Activated naive CD4-positive, alpha-beta T cell treated with anti-CD3 and anti-CD28 coated beads, Interleukin-2, amount 50 U/mL, for 16 hours (primary cell): Measurements from ENCODE around the gene PRODH2.
A peak's percentile ranks its signal among the peaks of the same experiment; 100 is the strongest.

Experiments used
- DNase-seq: peaks from one replicate; pipeline ENCODE4 v3.0.0-alpha.2; 2020

Gene PRODH2

DNA sequence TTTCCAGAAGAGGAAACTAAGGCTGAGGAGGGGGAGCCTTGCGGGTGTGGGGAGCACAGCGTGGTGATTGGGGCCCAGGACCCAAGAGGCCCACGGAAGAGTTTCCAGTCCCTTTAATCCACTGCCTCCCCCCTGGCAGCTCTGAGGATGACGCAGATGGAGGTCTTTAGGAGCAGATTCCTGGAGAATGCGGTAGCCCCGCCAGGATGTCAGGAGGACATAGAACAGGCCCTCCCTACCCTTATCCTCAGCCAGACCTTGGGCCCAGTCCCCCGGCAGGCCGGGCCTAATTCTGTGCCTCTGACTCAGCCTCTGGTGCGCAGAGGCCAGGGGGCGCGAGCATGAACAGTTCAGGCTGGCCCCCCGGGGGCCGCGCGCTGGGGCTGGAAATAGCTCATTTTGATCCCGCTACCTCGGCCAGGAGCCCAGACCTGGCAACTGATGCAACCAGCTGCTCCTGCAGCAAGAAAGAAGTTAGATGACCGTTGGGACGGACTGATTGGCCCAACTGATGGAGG, 55.4 kb downstream of the PRODH2 start:
- DNase-seq: peak; percentile 29

GRCh38 chr19:35756377-35757230, 56.0 kb downstream of the PRODH2 start, which contains the start of gene HSPB6:
Gene HSPB6 (minus strand): TSS chr19:35757029. CDS start chr19:35757008, 21 bp downstream.
- peak; percentile 10 for DNase-seq

GRCh38 chr19:35755550-35756376, 56.9 kb downstream of the PRODH2 start:
- peak; percentile 69 for DNase-seq

- DNase-seq: peak; percentile 9
Measured at GRCh38 chr19:35755131-35755549, 57.5 kb downstream of the PRODH2 start.

DNA sequence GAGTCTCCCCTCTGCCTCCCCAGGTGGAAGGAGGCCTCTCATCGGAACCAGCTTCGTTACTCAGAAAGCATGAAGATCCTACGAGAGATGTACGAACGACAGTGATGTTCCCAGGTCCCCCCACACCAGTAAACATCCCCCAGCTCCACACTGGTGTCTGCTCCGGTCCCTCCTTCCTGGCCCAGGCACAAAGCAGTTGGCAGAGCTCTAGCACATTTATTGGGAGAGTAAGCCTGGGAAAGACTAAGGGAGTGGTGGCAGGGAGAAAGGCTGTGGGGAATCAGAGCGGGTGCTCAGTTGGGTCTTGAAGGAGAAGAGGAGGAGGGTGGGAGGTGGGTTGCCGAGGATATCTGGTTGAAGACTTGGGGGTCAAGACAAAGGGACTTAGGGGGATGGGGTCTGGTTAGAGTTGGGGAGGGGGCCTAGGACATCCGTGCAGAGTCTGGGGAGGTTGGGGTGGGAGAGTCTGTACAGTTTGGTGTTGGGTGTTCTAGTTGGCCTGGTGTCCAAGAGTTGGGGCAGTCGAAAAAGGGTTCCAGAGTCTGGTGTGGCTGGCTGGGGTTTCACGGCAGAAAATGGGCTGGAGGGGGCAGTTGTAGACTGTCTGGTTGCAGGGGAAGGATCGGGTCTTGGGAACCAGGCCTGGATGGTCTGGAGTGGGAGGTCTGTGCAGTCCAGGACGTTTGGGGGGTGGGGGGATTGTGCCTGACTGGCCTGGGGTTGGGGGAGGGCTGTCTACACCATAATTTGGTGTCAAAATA, 58.1 kb downstream of the PRODH2 start:
- peak; percentile 5 for DNase-seq

DNA sequence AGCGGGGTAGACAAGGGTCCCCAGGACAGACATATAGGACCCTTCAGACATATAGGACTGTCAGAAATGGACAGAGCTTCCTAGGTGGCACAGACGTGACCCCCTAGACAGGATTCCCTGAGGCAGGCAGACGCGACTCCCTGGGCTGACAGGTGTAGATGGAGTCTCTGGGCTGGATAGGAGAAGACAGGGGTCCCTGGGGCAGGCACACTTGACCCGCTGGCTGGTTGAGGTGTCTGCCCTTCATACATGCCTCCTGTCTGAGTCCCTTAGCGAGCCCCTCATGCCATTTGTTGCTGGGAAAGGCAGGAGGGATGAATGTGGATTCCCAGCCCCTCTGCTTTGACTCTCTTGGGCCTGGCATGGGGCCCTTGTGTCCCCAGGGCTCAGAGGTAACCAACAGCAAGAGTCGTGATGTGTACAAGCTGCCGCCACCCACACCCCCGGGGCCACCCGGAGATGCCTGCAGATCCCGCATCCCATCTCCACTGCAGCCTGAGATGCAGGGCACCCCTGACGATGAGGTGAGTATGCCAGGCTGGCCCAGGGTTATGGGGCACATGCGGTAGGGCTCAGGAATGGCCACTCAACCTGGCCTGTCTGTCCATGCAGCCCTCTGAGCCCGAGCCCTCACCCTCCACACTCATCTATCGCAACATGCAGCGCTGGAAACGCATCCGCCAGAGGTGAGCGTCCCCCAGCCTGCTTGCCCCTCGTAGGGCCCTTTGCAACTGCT, 58.8 kb downstream of the PRODH2 start:
- no peak for DNase-seq

DNA sequence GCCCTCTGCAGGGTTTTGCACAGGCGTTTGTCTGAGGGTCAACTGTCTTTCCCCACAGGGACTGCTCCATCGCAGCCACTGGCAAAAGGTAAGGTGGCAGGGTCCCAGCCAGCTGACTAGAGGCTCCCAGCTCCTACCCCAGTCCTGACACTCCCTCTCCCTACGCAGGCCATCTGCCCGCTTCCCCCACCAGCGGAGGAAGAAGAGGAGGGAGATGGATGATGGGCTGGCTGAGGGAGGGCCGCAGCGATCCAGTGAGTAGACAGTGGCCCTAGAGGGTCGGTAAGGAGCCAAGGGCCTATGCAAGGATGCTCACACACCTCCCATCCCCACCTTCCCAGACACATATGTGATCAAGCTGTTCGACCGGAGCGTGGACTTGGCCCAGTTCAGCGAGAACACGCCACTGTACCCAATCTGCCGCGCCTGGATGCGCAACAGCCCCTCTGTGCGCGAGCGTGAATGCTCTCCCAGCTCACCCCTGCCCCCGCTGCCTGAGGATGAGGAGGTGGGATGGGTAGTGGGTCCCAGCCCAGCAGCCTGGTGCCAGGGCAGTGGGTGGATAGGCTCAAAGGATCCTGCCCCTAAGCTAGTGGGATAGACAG, 59.8 kb downstream of the PRODH2 start:
- DNase-seq: no peak

- DNase-seq: no peak
Measured at GRCh38 chr19:35751839-35752745, 60.6 kb downstream of the PRODH2 start.

DNA sequence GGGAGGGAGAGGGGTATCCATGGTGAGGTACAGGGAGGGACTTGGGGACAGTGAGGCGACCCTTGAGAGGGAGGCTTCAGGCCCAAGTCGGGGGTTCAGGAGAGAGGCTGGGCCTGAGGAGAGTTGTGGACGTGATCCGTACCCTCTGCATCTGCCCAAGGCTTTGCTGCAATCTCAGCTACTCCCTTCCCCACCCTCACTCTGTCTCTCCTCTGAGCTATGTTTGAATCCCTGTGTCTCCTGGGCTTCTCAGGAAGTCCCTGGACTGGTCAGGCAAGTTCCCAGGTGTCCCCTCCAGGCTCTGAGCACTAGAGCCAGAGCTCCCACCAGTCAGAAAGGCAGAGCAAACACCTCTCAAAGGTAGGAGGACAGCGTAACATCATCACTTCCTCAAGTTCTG, 62.5 kb downstream of the PRODH2 start:
- no peak for DNase-seq
